Mesendoderm (in vitro differentiated cells): Measurements from ENCODE around the gene IGF2R.
"Not testable (repeated sequence)": the region's sequence is repeated elsewhere in the genome, so short reads cannot be mapped to it uniquely, and the experiment has no call there.

Source experiments
- DNase-seq: peaks from one replicate; pipeline ENCODE4 v3.0.0; 2013
- H2AK5ac ChIP-seq: 2 replicates; pipeline ENCODE4 v1.6.1; 2013; ENCODE audit warnings: low read length, inconsistent platforms
- H2BK120ac ChIP-seq: 2 replicates; pipeline ENCODE4 v1.6.1; 2013; ENCODE audit warnings: low read depth, mild to moderate bottlenecking, low read length, moderate library complexity, mixed read lengths
- H2BK15ac ChIP-seq: replicated peaks from 2 replicates; pipeline ENCODE4 v1.6.1; 2013; ENCODE audit warnings: low read depth, mild to moderate bottlenecking, moderate library complexity
- H2BK5ac ChIP-seq: 2 replicates; pipeline ENCODE4 v1.6.1; 2013; ENCODE audit warnings: low read length, inconsistent platforms
- H3K18ac ChIP-seq: 2 replicates; pipeline ENCODE4 v1.6.1; 2013; ENCODE audit warnings: mild to moderate bottlenecking, low read length, mixed read lengths
- H3K23ac ChIP-seq: one replicate; pipeline ENCODE4 v1.6.1; 2013; ENCODE audit warnings: low read length
- H3K27ac ChIP-seq: 2 replicates; pipeline ENCODE4 v1.5.1; 2013; ENCODE audit warnings: low read depth, mild to moderate bottlenecking, inconsistent platforms, low read length, moderate library complexity
- H3K27me3 ChIP-seq: 2 replicates; pipeline ENCODE4 v1.6.1; 2013; ENCODE audit warnings: low read length, control low read depth, mild to moderate bottlenecking, inconsistent platforms; ENCODE audit not compliant: insufficient read depth, poor library complexity
- H3K36me3 ChIP-seq: 2 replicates; pipeline ENCODE4 v1.6.1; 2013; ENCODE audit warnings: low read length, inconsistent platforms; ENCODE audit not compliant: control insufficient read depth, insufficient read depth
- H3K4ac ChIP-seq: one replicate; pipeline ENCODE4 v1.6.1; 2013; ENCODE audit warnings: low read depth, mild to moderate bottlenecking, low read length, moderate library complexity
- H3K4me1 ChIP-seq: 2 replicates; pipeline ENCODE4 v1.6.1; 2013; ENCODE audit warnings: low read depth, low read length, inconsistent platforms; ENCODE audit not compliant: control insufficient read depth
- H3K4me2 ChIP-seq: 2 replicates; pipeline ENCODE4 v1.6.1; 2013; ENCODE audit warnings: low read length
- H3K4me3 ChIP-seq: 2 replicates; pipeline ENCODE4 v1.5.1; 2013; ENCODE audit warnings: mild to moderate bottlenecking, low read length
- H3K56ac ChIP-seq: one replicate; pipeline ENCODE4 v1.6.1; 2013; ENCODE audit warnings: low read length
- H3K79me1 ChIP-seq: 2 replicates; pipeline ENCODE4 v1.6.1; 2013; ENCODE audit warnings: low read length, inconsistent platforms
- H3K79me2 ChIP-seq: 2 replicates; pipeline ENCODE4 v1.6.1; 2013; ENCODE audit warnings: mild to moderate bottlenecking, low read length; ENCODE audit not compliant: control insufficient read depth, insufficient read depth
- H3K9ac ChIP-seq: 2 replicates; pipeline ENCODE4 v1.6.1; 2013; ENCODE audit warnings: low read length, inconsistent platforms
- H4K5ac ChIP-seq: one replicate; pipeline ENCODE4 v1.6.1; 2013; ENCODE audit warnings: low read length
- H4K8ac ChIP-seq: one replicate; pipeline ENCODE4 v1.6.1; 2013; ENCODE audit warnings: low read depth, mild to moderate bottlenecking, control low read depth, low read length, moderate library complexity
- WGBS: extraction: QIAGEN DNeasy Blood & Tissue Kit; methylation state at CpG from one replicate; pipeline ENCODE4 v1.1.7; 2013; ENCODE audit warnings: low lambda C conversion rate, missing lambda C conversion rate; ENCODE audit not compliant: insufficient coverage; ENCODE audit errors: extremely low coverage; 5-methylcytosine and 5-hydroxymethylcytosine counted together

IGF2R gene

GRCh38 chr6:160132297-160132637 lies 163.4 kb downstream of the IGF2R start:
- no peak overlapping the region for H3K4me2 ChIP-seq
- H3K4me1 ChIP-seq = peaks cover 9% of the 10 kb centered on the region
- H2AK5ac ChIP-seq = no peak overlapping the region
- no peak overlapping the region for H2BK15ac ChIP-seq
- H3K9ac ChIP-seq = no peak overlapping the region
- no peak overlapping the region for H3K4ac ChIP-seq
- H3K79me2 ChIP-seq = no peaks in the 10 kb centered on the region
- no peak overlapping the region for H3K18ac ChIP-seq
- no peak overlapping the region for H3K27ac ChIP-seq
- no peak overlapping the region for H4K5ac ChIP-seq
- peak overlapping the region; percentile 42 for H2BK5ac ChIP-seq
- WGBS = no CpG with 5 or more reads among the region's 4 CpGs
- no peak overlapping the region for H3K56ac ChIP-seq
- H3K4me3 ChIP-seq = no peak overlapping the region
- H3K36me3 ChIP-seq = no peaks in the 10 kb centered on the region
- H3K79me1 ChIP-seq = no peaks in the 10 kb centered on the region
- H2BK120ac ChIP-seq = no peak overlapping the region
- H3K27me3 ChIP-seq = no peaks in the 10 kb centered on the region
- no peak for DNase-seq
- H3K23ac ChIP-seq = peak overlapping the region; percentile 35
- no peak overlapping the region for H4K8ac ChIP-seq

GRCh38 chr6:160132776-160133338 lies 164.0 kb downstream of the IGF2R start:
- H2BK120ac ChIP-seq = no peak overlapping the region
- no peak overlapping the region for H3K4me3 ChIP-seq
- no peak overlapping the region for H4K8ac ChIP-seq
- H3K4me1 ChIP-seq = peaks cover 9% of the 10 kb centered on the region
- no peaks in the 10 kb centered on the region for H3K27me3 ChIP-seq
- no peak overlapping the region for H3K9ac ChIP-seq
- no peak overlapping the region for H3K23ac ChIP-seq
- no peaks in the 10 kb centered on the region for H3K79me1 ChIP-seq
- no peaks in the 10 kb centered on the region for H3K36me3 ChIP-seq
- no peak overlapping the region for H2BK15ac ChIP-seq
- WGBS = no CpG with 5 or more reads among the region's 12 CpGs
- H3K27ac ChIP-seq = no peak overlapping the region
- no peak overlapping the region for H2BK5ac ChIP-seq
- H3K4me2 ChIP-seq = no peak overlapping the region
- no peak overlapping the region for H4K5ac ChIP-seq
- H3K4ac ChIP-seq = no peak overlapping the region
- H3K79me2 ChIP-seq = no peaks in the 10 kb centered on the region
- no peak overlapping the region for H3K56ac ChIP-seq
- H3K18ac ChIP-seq = no peak overlapping the region
- no peak overlapping the region for H2AK5ac ChIP-seq
- no peak for DNase-seq

DNA sequence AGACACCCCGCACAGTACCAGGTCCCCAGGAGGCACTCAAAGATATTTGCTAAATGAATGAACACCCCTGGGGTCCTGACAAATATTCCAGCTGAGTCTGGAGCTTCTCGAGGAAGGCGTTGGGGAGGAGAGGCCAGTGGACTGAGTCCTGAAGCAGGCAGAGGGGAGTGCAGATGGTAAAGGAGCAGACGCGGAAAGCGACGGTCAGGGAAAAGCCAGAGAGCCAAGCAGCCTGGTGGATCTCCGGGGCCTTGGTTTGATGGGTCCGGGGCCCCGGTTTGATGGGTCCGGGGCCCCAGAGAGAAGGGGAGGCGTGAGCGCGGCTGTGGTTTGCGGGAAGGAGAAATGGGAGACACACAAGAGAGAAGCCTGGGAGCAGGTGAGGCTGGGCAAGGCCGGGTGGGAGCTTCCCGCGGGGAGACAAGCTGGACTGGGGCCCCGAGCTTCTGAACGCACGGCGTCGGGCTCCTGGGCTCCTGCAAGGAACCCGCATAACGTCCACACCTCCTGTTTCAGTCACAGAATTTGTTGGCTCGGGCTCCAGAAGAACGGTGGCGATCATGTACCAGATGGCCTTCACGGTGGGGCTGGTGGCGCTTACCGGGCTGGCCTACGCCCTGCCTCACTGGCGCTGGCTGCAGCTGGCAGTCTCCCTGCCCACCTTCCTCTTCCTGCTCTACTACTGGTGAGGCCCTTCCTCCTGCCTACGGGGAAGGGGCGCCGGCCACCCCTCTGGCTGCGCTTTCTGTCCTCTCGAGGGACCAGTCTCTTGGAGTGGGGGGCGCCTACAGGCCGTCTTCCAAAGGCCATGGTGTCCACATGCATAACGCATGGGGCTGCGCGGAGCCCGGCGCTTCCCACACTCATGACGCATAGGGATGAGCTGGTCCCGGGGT lies 164.8 kb downstream of the IGF2R start:
- Histone ChIP-seq H3K79me2 (no peaks in the 10 kb centered on the region), H3K4me2 (no peak overlapping the region), H2AK5ac (no peak overlapping the region), H2BK120ac (no peak overlapping the region), H3K79me1 (no peaks in the 10 kb centered on the region), H4K8ac (no peak overlapping the region), H3K18ac (no peak overlapping the region), H2BK15ac (no peak overlapping the region), H4K5ac (no peak overlapping the region), H3K27me3 (no peaks in the 10 kb centered on the region), H3K9ac (no peak overlapping the region), H3K4me1 (peaks cover 9% of the 10 kb centered on the region), H2BK5ac (no peak overlapping the region), H3K36me3 (no peaks in the 10 kb centered on the region), H3K56ac (no peak overlapping the region), H3K4me3 (no peak overlapping the region), H3K4ac (no peak overlapping the region), H3K27ac (no peak overlapping the region), H3K23ac (no peak overlapping the region)
- WGBS = no CpG with 5 or more reads among the region's 47 CpGs
- no peak for DNase-seq

DNA sequence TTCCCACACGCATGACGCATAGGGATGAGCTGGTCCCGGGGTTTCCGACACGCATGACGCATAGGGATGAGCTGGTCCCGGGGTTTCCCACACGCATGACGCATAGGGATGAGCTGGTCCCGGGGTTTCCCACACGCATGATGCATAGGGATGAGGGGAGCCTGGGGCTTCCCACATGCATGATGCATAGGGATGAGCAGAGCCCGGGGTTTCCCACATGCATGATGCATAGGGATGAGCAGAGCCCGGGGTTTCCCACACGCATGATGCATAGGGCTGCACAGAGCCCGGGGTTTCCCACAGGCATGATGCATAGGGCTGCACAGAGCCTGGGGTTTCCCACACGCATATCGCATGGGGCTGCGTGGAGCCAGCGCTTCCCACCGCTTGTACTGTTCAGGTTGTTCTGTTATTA lies 165.5 kb downstream of the IGF2R start:
- H3K79me1 ChIP-seq, H3K4me1 ChIP-seq, H2AK5ac ChIP-seq, H3K4me2 ChIP-seq, H3K18ac ChIP-seq, H3K9ac ChIP-seq, H3K36me3 ChIP-seq, H3K23ac ChIP-seq, H4K5ac ChIP-seq, H3K4me3 ChIP-seq, H4K8ac ChIP-seq, H3K56ac ChIP-seq, H2BK120ac ChIP-seq, H3K27ac ChIP-seq, H3K4ac ChIP-seq, DNase-seq, H3K27me3 ChIP-seq, H2BK15ac ChIP-seq, H2BK5ac ChIP-seq, H3K79me2 ChIP-seq: not testable (repeated sequence)
- no CpG with 5 or more reads among the region's 20 CpGs for WGBS

- Histone ChIP-seq H2BK15ac (no peak overlapping the region), H2BK5ac (no peak overlapping the region), H3K23ac (no peak overlapping the region), H3K79me1 (no peaks in the 10 kb centered on the region), H3K4me1 (peaks cover 9% of the 10 kb centered on the region), H3K27ac (no peak overlapping the region), H4K8ac (no peak overlapping the region), H3K4ac (no peak overlapping the region), H3K27me3 (no peaks in the 10 kb centered on the region), H3K56ac (no peak overlapping the region), H3K4me3 (no peak overlapping the region), H2AK5ac (no peak overlapping the region), H3K9ac (no peak overlapping the region), H3K79me2 (no peaks in the 10 kb centered on the region), H3K18ac (no peak overlapping the region), H3K4me2 (no peak overlapping the region), H4K5ac (no peak overlapping the region), H2BK120ac (no peak overlapping the region), H3K36me3 (no peaks in the 10 kb centered on the region)
- WGBS = no CpG with 5 or more reads among the region's 6 CpGs
- no peak for DNase-seq
These were observed 166.1 kb downstream of the IGF2R start for GRCh38 chr6:160134779-160135547.
